ENCODE results near the gene CPZ. TPM values are rescaled to one million over a fixed set of nuclear protein-coding genes. Genes with fewer than 3 reads are reported as not detected.

The CPZ gene
- total RNA-seq, 1 donor from 2014 or later: not detected

DNA sequence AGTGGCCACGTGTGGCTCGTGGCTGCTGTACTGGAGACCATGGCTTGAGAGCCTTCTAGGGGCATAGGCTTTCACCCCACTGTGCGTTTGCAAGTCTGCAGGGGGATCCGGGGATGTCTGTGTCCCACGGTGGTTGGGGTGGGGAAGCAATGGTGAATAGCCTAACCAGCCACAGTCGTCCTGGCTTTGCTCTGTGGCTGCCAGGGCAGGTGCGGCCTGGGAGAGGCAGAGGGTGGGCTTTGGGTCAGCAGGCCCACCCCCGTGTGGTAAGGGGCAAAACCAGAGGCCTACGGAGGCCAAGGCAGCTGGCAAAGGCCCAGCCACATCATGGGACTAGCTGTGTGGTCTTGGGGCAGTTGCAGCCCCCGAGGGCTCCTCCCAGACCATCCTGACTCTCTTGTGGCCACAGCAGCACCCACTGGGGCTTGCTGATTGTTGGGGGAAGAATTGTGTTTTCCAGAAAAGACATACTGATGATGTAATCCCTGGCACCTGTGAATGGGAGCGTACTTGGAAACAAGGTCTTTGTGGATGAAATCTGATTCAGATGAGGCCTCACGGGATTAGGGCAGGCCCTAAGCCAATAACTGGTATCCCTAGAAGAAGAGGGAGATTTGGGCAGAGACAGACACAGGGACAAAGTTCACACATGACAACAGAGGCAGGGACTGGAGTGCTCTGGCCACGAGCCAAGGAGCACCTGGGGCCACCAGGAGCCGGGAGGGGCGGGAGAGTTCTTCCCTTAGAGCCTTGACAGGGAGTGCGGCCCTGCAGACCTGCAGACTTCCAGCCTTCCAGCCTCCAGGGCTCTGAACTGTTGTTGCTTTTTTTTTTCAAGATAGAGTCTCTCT, 2.9 kb downstream of the CPZ start:
- TF ChIP-seq, protein P1, sequence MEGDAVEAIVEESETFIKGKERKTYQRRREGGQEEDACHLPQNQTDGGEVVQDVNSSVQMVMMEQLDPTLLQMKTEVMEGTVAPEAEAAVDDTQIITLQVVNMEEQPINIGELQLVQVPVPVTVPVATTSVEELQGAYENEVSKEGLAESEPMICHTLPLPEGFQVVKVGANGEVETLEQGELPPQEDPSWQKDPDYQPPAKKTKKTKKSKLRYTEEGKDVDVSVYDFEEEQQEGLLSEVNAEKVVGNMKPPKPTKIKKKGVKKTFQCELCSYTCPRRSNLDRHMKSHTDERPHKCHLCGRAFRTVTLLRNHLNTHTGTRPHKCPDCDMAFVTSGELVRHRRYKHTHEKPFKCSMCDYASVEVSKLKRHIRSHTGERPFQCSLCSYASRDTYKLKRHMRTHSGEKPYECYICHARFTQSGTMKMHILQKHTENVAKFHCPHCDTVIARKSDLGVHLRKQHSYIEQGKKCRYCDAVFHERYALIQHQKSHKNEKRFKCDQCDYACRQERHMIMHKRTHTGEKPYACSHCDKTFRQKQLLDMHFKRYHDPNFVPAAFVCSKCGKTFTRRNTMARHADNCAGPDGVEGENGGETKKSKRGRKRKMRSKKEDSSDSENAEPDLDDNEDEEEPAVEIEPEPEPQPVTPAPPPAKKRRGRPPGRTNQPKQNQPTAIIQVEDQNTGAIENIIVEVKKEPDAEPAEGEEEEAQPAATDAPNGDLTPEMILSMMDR (conservative IDR thresholded peaks at IDR 0.05): no peak
- H3K4me1 Mint-ChIP-seq: peaks cover 4% of the 10 kb centered on the region
- peaks cover 40% of the 10 kb centered on the region for H3K27me3 Mint-ChIP-seq (ENCODE audit: low read depth)
- H3K27ac Mint-ChIP-seq (ENCODE audit: unreplicated experiment): no peak overlapping the region
- no peaks in the 10 kb centered on the region for H3K9me3 Mint-ChIP-seq
- no peak for DNase-seq (ENCODE audit: low read depth, low spot score)
- no peaks in the 10 kb centered on the region for H3K36me3 Mint-ChIP-seq (ENCODE audit: low read depth)
- no peak overlapping the region for H3K4me3 Mint-ChIP-seq

DNA sequence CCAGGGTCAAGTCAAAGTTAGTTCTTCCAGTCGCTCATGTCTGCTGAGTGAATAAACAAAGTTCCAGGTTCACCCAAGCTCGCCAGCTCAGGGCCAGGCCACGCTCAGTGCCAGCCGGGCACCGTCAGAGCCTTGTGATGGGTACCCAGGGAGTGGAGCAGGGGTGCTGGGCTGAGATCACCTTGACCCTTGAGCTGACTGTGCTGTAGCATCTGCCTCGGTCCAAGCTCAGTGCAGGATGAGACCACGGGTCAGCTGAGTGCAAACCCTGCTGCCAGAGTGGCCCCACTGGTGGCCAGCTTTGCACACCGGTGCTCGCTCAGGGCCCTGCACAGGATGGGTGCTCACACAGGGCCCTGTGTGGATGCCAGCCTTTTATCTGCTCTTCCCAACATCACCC, 4.3 kb downstream of the CPZ start:
- TF ChIP-seq, protein P1 (conservative IDR thresholded peaks at IDR 0.05): no peak
- peaks cover 4% of the 10 kb centered on the region for H3K4me1 Mint-ChIP-seq
- H3K9me3 Mint-ChIP-seq: no peaks in the 10 kb centered on the region
- no peak overlapping the region for H3K27ac Mint-ChIP-seq (ENCODE audit: unreplicated experiment)
- DNase-seq (ENCODE audit: low read depth, low spot score): no peak
- H3K27me3 Mint-ChIP-seq (ENCODE audit: low read depth): peaks cover 26% of the 10 kb centered on the region
- no peak overlapping the region for H3K4me3 Mint-ChIP-seq
- no peaks in the 10 kb centered on the region for H3K36me3 Mint-ChIP-seq (ENCODE audit: low read depth)

DNA sequence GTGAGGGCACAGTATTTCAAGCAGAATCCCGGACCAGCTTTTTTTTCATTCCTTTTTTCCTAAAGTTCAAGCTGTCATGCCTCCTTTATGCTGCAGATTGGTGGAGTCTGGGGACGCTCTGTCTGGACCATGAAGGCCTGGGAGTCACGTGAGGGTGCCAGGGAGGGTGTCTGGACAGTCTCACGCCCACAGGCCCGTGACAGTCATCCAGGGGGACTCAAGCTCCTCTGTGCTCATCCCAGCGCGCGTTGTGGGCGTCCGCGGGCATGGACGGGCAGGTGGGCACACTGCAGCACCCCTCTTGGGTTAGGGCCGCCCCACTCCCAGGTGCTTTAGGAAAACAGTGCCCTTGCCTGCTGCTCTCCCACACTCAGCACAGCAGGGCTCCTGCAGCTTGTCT, 4.8 kb downstream of the CPZ start:
- Mint-ChIP-seq H3K4me1 (peaks cover 4% of the 10 kb centered on the region), H3K36me3 (ENCODE audit: low read depth) (no peaks in the 10 kb centered on the region), H3K9me3 (no peaks in the 10 kb centered on the region), H3K27me3 (ENCODE audit: low read depth) (peaks cover 23% of the 10 kb centered on the region), H3K4me3 (no peak overlapping the region), H3K27ac (ENCODE audit: unreplicated experiment) (no peak overlapping the region)
- TF ChIP-seq, protein P1 (conservative IDR thresholded peaks at IDR 0.05): no peak
- no peak for DNase-seq (ENCODE audit: low read depth, low spot score)

DNA sequence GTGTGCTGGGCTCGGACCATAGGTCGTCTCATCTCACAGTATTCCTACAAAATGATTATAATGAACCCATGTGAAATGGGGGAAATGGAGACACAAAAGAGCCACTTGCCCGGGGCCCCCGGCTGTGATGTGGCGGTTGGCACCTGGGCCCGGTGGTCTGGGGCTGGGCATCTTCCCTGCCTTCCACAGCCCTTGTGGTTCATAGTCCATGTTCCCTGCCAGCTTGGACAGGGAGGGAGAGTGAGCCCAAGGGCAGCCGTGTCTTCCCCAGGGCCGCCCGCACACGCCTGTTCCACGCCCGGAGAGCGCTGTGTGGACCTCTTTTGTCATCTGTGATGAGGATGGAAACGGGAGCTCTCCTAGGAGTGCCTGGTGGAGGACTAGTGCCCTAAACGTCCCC, 5.2 kb downstream of the CPZ start:
- H3K36me3 Mint-ChIP-seq (ENCODE audit: low read depth): no peaks in the 10 kb centered on the region
- H3K27me3 Mint-ChIP-seq (ENCODE audit: low read depth): peaks cover 22% of the 10 kb centered on the region
- no peak overlapping the region for H3K27ac Mint-ChIP-seq (ENCODE audit: unreplicated experiment)
- no peak overlapping the region for H3K4me3 Mint-ChIP-seq
- peaks cover 4% of the 10 kb centered on the region for H3K4me1 Mint-ChIP-seq
- no peaks in the 10 kb centered on the region for H3K9me3 Mint-ChIP-seq
- no peak for DNase-seq (ENCODE audit: low read depth, low spot score)
- TF ChIP-seq, protein P1 (conservative IDR thresholded peaks at IDR 0.05): no peak

DNA sequence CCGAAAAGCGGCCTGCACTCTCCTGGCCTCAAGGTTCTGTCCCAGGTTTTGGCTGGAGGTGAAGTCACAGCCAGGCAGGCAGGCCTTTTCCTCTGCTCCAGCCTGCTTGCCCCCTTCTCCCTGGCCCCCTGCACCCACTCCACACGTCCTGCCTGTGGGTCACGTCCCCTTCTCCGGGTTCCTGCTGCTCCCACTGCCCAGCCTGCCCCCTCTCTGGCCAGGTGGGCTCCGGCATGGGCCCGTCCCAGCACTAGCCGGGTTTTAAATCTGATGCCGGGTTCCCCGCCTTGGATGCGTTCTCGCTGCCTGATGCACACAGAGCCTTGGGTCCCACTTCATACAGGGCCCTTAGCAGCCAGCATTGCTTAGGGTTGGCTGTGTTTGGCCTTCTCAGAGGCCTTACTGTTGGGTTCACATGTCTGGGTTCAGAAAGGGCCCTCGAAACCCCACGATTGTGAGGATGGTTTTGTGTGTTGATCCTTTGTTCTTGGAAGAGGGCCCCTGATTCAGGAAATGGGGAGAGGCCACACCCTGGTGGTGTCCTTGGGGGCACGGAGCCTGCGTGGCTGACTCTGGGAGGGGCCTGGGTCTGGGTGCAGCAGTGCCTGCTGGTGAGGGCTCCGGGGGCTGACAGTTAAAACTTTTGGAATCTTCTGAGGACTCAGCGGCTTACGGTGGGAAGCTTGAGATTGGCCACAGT, 6.0 kb downstream of the CPZ start:
- no peak overlapping the region for H3K4me3 Mint-ChIP-seq
- H3K27me3 Mint-ChIP-seq (ENCODE audit: low read depth): peaks cover 15% of the 10 kb centered on the region
- DNase-seq (ENCODE audit: low read depth, low spot score): no peak
- TF ChIP-seq, protein P1 (conservative IDR thresholded peaks at IDR 0.05): no peak
- no peaks in the 10 kb centered on the region for H3K36me3 Mint-ChIP-seq (ENCODE audit: low read depth)
- peaks cover 4% of the 10 kb centered on the region for H3K4me1 Mint-ChIP-seq
- H3K9me3 Mint-ChIP-seq: no peaks in the 10 kb centered on the region
- no peak overlapping the region for H3K27ac Mint-ChIP-seq (ENCODE audit: unreplicated experiment)
